GM21528 (cell line): ENCODE measurements around the gene RMRP.
"Not testable (repeated sequence)": the region's sequence is repeated elsewhere in the genome, so short reads cannot be mapped to it uniquely, and the experiment has no call there.

Source experiments
- ATAC-seq: cut with Tn5 transposase; IDR thresholded peaks from one replicate; pipeline ENCODE4 v1.9.1; 2021; ENCODE audit warnings: mild to moderate bottlenecking, moderate library complexity; ENCODE audit not compliant: unreplicated experiment, low FRiP score

RMRP gene

DNA sequence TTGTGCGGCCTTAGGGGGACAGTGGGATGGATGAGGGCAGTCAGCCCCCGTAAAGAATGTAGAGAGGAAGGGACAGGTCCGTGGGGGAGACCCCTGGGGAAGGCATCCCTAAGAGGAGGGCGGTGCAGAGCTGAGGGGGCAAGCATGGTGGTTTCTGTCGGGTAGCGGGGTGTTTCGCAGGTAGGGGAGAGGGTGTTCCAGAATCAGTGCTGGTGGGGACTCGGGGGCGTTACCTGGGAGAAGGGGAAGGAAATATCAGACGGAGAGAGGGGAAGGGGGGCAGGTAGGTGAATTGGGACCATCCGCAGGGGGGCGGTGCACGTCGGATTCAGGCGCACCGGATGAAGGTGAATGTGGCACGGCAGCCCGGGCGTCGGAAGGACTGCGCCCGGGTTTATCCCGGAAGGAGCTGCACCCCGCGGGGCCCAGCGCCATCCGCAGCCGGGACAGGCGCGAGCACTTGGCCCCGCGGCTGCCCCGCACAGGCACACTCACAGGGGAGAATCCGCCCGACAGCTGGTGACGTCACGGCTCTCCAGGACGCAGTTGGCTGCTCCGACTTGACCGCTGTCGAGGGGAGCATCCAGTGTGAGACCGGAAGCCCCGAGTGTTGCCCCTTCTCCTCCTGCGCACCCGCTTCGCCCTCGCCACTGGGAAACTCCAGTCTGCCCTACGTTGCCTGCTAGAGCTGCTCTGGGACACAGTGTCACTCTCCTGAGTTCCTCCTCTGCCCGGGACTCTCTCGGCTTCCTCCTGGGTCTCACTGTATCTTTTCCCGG lies 40.9 kb downstream of the RMRP start:
- ATAC-seq, result no peak

- no peak for ATAC-seq
These were observed 41.7 kb downstream of the RMRP start for GRCh38 chr9:35615981-35616680.

GRCh38 chr9:35612843-35613242 lies 45.0 kb downstream of the RMRP start:
- no peak for ATAC-seq

- ATAC-seq, result not testable (repeated sequence)
These were observed 45.8 kb downstream of the RMRP start for GRCh38 chr9:35612066-35612465.

- no peak for ATAC-seq
These were observed 46.5 kb downstream of the RMRP start for GRCh38 chr9:35611230-35611797.

- ATAC-seq, result no peak
These were observed 48.0 kb downstream of the RMRP start for GRCh38 chr9:35609820-35610163.

DNA sequence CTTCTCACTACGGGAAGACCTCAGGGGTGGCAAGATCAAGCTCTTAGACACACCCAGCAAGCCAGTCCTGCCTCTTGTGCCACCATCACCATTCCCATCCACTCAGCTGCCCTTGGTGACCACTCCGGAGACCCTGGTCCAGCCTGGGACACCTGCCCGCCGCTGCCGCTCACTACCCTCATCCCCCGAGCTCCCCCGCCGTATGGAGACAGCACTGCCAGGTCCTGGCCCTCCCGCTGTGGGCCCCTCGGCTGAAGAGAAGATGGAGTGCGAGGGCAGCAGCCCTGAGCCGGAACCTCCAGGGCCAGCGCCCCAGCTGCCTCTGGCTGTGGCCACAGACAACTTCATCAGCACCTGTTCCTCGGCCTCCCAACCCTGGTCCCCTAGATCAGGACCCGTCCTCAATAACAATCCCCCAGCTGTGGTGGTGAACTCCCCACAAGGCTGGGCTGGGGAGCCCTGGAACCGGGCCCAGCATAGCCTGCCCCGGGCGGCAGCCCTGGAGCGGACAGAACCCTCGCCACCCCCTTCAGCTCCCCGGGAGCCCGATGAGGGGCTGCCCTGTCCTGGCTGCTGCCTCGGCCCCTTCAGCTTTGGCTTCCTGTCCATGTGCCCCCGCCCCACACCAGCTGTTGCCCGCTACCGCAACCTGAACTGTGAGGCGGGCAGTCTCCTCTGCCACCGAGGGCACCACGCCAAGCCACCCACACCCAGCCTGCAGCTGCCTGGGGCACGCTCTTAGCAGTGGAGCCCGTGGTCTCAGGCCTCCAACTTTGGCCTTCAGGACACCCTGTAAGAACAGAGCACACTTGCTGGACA lies 48.6 kb downstream of the RMRP start:
- no peak for ATAC-seq

GRCh38 chr9:35608221-35608620 lies 49.6 kb downstream of the RMRP start:
- no peak for ATAC-seq
